ENCODE data around the gene IL2RA.

- TF ChIP-seq POLR2A (conservative IDR thresholded peaks at IDR 0.05) (no peak), ZNF507 (tag; conservative IDR thresholded peaks at IDR 0.05) (no peak), ZSCAN29 (IDR thresholded peaks at IDR 0.05) (no peak), POLR2AphosphoS5 (IDR thresholded peaks at IDR 0.05; ENCODE audit: control insufficient read depth, insufficient read depth, low read depth, low read length) (no peak), BHLHE40 (IDR thresholded peaks at IDR 0.05; ENCODE audit: low read length) (peak; percentile 45), ZNF133 (CRISPR knock-in tag; IDR thresholded peaks at IDR 0.05) (no peak), NBN (IDR thresholded peaks at IDR 0.05; ENCODE audit: low read depth) (no peak), ATF2 (CRISPR knock-in tag; IDR thresholded peaks at IDR 0.05) (no peak), FOSL1 (tag; conservative IDR thresholded peaks at IDR 0.05) (peak; percentile 51; the same call in 1 of the 2 replicates), HBP1 (CRISPR knock-in tag; IDR thresholded peaks at IDR 0.05) (no peak), ZBED1 (IDR thresholded peaks at IDR 0.05) (no peak), POLR3G (IDR thresholded peaks at IDR 0.05; ENCODE audit: extremely low read depth, insufficient read length, insufficient replicate concordance) (no peak)
- TF ChIP-seq, protein P1, sequence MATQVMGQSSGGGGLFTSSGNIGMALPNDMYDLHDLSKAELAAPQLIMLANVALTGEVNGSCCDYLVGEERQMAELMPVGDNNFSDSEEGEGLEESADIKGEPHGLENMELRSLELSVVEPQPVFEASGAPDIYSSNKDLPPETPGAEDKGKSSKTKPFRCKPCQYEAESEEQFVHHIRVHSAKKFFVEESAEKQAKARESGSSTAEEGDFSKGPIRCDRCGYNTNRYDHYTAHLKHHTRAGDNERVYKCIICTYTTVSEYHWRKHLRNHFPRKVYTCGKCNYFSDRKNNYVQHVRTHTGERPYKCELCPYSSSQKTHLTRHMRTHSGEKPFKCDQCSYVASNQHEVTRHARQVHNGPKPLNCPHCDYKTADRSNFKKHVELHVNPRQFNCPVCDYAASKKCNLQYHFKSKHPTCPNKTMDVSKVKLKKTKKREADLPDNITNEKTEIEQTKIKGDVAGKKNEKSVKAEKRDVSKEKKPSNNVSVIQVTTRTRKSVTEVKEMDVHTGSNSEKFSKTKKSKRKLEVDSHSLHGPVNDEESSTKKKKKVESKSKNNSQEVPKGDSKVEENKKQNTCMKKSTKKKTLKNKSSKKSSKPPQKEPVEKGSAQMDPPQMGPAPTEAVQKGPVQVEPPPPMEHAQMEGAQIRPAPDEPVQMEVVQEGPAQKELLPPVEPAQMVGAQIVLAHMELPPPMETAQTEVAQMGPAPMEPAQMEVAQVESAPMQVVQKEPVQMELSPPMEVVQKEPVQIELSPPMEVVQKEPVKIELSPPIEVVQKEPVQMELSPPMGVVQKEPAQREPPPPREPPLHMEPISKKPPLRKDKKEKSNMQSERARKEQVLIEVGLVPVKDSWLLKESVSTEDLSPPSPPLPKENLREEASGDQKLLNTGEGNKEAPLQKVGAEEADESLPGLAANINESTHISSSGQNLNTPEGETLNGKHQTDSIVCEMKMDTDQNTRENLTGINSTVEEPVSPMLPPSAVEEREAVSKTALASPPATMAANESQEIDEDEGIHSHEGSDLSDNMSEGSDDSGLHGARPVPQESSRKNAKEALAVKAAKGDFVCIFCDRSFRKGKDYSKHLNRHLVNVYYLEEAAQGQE (IDR thresholded peaks at IDR 0.05; ENCODE audit: borderline replicate concordance), result no peak
- TF ChIP-seq, protein P1 (CRISPR knock-in tag; IDR thresholded peaks at IDR 0.05; ENCODE audit: low read depth), result no peak
Measured at GRCh38 chr10:6074489-6075301, 12.5 kb upstream of the IL2RA start.
